Measurements from ENCODE around the gene TSEN15.

Gene TSEN15

DNA sequence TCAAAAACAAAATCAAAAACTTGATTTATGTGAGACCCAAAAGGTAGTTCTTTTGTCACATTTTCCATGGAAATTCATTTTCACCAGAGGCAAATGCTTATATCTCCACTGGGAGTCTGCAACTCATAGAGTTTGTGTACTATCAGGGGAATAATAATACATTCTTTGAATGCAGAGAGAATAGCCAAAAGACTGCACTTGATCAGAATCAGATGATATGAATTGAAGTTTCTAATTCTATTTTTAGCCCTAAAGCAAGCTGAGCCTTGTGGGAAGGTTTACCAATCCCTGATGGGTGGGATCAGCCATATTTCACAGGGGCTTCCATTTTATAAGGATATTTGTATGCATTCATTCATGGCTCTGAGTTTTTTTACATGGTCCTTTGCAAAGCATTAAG lies 49.6 kb downstream of the TSEN15 start:
- TF ChIP-seq, protein P1, sequence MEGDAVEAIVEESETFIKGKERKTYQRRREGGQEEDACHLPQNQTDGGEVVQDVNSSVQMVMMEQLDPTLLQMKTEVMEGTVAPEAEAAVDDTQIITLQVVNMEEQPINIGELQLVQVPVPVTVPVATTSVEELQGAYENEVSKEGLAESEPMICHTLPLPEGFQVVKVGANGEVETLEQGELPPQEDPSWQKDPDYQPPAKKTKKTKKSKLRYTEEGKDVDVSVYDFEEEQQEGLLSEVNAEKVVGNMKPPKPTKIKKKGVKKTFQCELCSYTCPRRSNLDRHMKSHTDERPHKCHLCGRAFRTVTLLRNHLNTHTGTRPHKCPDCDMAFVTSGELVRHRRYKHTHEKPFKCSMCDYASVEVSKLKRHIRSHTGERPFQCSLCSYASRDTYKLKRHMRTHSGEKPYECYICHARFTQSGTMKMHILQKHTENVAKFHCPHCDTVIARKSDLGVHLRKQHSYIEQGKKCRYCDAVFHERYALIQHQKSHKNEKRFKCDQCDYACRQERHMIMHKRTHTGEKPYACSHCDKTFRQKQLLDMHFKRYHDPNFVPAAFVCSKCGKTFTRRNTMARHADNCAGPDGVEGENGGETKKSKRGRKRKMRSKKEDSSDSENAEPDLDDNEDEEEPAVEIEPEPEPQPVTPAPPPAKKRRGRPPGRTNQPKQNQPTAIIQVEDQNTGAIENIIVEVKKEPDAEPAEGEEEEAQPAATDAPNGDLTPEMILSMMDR (IDR thresholded peaks at IDR 0.05): no peak

DNA sequence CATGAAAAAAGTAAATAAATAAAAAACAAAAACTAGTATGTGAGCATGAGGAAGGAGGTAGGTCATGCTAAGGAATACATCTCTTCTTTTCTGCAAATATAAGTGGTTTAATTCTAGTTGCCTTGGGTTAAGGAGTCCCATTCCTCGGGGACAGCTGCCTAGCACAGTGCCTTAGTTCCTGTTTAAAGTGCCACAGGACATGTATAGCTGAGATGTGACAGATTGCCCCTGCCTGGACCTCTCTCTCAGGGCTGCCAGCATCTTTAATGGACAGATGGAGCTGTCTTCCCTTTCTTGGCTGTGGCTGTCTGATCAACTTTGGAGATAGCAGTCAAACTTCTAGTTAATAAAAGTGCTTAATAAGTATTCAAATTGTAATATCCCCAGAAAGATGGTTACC lies 50.0 kb downstream of the TSEN15 start:
- TF ChIP-seq, protein P1 (IDR thresholded peaks at IDR 0.05): no peak

DNA sequence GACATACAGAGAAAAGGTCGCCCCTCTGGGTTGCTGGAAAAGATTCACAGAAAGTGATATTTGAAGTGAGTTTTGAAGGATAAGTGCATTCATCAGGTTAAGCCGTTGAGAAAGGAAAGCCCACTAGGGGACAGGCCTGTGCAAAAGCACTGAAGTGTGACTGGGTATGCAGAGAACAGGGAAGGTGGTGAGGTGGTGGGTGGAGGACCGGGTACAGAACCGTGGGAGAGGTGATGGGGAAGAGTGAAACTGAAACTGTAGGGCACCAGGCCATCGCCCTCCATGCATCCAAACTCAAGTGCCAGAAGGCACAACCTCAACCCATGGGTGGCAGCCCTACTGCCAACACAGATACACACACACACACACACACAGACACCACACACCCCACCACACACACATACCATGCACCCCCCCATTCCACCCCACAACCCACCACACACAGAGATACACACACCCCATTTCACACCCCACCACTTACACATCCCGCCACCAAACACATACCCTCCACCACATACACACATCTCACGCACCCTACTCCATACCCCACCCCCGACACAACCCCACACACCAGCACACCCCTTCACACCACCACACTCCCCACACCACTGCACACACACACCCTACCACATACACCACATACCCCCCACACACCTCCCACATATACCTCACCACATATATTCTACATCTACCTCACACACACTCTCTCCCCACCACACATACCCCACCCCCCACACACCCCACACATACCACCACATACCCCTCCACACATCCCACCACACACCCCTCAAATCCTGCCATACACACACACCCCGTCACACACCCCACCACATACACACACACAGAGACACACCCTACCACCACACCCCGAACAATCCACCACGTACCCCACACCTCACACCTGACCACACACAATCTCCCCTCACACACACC lies 59.0 kb downstream of the TSEN15 start:
- TF ChIP-seq, protein P1 (IDR thresholded peaks at IDR 0.05): no peak; the same call in 1 of the 2 replicates

DNA sequence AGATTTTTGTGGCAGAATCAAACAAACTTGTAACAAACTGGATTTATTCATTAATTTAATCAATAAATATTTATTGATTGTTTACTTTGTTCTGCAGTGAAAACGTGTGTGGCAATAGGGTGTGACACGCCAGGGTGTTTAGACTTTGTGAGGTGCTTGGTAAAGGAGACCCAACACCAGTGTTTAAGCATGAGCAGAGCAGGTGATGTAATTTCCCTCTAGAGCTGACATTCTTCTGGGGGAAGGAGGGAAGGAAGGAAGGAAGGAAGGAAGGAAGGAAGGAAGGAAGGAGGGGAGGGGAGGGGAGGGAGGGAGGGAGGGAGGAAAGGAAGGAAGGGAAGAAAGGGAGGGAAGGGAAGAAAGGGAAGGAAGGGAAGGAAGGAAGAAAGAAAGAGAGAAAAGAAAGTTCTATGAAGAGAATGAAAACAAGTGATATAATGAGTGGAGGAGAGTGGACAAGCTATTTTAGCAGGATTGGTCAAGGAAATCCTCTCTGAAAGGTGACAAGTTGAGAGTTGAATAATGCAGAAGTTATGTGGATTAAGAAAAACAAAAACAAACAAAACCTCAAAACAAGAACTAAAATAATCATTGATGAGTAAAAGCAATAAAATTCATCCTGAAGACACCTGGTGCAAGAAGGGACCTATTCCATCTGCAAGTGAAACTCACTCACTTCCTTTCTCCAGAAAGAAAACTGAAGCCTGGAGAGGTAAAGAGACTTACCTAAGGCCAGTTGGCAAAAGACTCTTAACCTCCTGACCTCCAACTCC lies 60.8 kb downstream of the TSEN15 start:
- TF ChIP-seq, protein P1 (IDR thresholded peaks at IDR 0.05): no peak

DNA sequence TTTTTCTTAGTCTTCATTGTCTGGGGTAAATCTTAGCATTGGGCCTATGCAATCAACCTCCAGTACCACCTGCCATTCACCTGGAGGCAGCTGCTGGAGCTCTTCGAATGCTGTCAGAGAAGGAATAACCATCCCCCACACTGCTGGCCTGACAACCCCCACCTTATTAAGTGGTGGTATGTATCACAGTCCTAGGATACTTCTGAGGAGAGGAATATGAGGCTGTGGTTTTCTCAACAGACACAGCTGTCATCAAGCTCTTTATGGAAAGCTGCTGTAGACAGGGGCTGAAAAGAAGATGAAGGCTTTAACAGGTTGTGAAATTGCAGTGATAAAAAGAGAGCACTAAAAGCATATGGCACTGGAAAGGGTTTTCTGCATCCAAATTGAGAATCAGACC lies 61.7 kb downstream of the TSEN15 start:
- TF ChIP-seq, protein P1 (IDR thresholded peaks at IDR 0.05): no peak

DNA sequence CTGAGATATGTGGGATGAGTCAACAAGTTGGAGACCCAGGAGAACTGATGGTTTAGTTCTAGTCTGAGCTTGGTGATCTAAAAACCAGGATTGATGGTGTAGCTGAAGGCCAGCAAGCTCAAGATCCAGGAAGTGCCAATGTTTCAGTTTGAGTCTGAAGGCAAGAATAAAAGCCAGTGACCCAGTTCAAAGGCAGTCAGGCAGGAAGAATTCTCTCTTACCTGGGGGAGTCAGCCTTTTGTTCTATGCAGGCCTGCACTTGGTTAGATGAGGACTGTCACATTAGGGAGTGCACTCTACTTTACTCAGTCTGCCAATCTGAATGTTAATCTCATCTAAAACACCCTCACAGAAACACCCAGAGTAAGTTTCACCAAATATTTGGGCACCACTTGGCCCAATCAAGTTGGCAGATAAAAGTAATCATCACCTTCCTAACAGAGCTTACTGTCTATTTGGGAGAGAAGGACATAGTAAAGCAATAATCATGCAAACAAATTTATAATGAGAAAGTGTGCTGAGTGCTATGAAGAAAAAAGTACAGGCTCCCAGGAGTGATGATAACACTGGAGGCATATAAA lies 63.4 kb downstream of the TSEN15 start:
- TF ChIP-seq, protein P1 (IDR thresholded peaks at IDR 0.05): no peak

DNA sequence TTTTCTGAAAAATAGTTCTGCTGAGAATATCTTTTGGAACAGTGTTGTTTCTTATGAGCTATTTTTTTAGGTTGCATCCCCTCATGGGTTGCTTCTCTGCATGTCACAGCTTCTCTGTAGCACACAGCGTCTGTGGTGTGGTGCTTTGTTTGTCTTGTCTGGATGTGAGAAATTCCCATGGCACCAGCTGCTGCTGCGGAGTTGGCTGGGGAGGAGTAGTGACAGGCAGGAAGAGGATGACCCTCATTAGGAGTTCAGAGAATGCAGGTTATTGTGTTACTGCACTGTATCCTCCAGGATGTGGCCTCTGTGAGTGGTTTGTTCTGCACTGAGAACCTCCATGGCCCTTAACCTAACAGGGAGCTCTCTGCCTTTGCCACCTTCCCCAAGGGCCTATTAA lies 64.8 kb downstream of the TSEN15 start:
- TF ChIP-seq, protein P1 (IDR thresholded peaks at IDR 0.05): no peak
